ENCODE measurements around the gene ARL2. TPM values are rescaled to one million over a fixed set of nuclear protein-coding genes. Genes with fewer than 3 reads are reported as not detected.
A peak's percentile ranks its signal among the peaks of the same experiment; 100 is the strongest.

The ARL2 gene
- total RNA-seq, 4 donors from 2014 or later: 95.1 to 199 (median 160) TPM

DNA sequence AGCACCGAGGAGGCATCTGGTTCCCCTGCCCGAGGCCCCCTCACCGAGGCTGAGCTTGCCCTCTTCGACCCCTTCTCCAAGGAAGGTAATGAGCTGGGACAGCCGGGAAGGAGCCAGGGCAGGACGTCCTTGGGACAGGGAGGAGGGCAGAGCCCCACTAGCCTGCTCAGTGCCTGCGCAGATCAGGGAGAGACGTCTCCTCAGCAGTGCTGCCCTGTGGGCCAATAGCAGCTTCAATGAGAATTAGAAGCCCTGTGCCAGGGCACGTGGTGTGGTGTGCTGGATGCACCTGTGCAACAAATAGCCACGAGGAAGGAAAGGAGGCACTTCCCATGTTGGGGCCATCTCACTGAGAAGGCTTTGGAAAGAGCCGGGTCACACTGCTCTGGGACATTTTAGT, 21.6 kb downstream of the ARL2 start:
- ATAC-seq (ENCODE audit: low FRiP score): no peak
- TF ChIP-seq, protein P1, sequence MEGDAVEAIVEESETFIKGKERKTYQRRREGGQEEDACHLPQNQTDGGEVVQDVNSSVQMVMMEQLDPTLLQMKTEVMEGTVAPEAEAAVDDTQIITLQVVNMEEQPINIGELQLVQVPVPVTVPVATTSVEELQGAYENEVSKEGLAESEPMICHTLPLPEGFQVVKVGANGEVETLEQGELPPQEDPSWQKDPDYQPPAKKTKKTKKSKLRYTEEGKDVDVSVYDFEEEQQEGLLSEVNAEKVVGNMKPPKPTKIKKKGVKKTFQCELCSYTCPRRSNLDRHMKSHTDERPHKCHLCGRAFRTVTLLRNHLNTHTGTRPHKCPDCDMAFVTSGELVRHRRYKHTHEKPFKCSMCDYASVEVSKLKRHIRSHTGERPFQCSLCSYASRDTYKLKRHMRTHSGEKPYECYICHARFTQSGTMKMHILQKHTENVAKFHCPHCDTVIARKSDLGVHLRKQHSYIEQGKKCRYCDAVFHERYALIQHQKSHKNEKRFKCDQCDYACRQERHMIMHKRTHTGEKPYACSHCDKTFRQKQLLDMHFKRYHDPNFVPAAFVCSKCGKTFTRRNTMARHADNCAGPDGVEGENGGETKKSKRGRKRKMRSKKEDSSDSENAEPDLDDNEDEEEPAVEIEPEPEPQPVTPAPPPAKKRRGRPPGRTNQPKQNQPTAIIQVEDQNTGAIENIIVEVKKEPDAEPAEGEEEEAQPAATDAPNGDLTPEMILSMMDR (IDR thresholded peaks at IDR 0.05): no peak
- no peak for DNase-seq (ENCODE audit: low spot score)

DNA sequence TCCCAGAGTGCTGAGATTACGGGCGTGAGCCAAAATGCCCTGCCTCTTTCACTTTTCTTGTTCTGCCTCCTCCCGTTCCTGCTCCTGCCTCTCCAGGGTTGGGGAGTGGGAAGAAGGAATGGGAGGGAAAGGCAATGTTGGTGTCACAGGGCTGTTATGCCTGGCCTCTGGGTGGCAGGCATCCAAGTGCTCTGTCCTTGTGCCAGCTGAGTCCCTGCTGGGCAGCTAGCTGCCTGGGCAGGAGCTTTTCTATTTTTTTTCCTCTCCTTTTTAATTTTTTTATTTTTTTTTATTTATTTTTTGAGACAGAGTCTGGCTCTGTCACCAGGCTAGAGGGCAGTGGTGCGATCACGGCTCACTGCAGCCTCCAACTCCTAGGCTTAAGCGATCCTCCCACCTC, 23.0 kb downstream of the ARL2 start:
- no peak for ATAC-seq (ENCODE audit: low FRiP score)
- no peak for DNase-seq (ENCODE audit: low spot score)
- TF ChIP-seq, protein P1 (IDR thresholded peaks at IDR 0.05): no peak

DNA sequence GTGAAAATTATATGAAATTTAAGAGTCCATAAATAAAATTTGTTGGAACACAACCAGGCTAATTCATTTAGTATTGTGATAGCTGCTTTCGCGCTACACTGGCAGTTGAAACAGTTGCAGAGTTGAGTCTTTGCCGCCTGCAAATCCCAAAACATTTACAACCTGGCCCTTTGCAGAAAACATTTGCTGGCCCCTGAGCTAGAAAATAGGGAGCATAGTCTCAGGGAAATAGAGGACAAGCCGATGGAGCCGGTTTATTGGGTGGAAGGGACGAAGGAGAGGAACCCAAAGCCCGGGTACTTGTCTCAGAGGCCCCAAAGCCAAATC, 26.5 kb downstream of the ARL2 start:
- ATAC-seq (ENCODE audit: low FRiP score) (no peak), DNase-seq (ENCODE audit: low spot score) (no peak)
- TF ChIP-seq, protein P1 (IDR thresholded peaks at IDR 0.05): no peak

DNA sequence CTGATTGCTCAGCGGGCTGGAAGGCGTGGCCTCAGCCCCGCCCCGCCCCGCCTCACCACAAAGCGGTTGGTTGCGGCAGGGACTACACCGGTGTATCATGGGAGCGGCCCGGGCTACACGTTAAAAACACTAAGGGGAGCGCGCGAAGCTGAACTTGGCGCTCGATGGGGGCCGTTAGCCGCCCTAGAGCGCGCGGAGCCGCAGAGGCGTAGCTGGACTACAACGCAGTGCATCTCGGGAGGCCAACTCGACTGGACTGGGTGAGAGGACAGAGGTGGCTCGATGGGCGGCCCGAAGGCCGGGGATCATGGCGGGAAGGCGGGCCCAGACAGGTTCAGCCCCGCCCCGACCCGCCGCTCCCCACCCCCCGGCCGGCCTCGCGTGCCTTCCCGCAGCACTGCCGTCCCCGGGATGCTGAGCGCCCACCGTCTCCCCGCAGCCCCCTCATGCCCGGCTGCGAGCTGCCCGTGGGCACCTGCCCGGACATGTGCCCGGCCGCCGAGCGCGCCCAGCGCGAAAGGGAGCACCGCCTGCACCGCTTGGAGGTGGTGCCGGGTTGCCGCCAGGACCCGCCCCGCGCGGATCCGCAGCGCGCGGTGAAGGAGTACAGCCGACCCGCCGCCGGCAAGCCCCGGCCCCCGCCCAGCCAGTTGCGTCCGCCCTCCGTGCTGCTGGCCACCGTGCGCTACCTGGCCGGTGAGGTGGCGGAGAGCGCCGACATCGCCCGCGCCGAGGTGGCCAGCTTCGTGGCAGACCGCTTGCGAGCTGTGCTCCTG, 27.1 kb downstream of the ARL2 start, which contains the start of gene SAC3D1:
SAC3D1 (plus strand) TSS at position 364 of the 776 bp plus-strand sequence; CDS start at position 447, 83 bp downstream.
- ATAC-seq (ENCODE audit: low FRiP score) (peak; percentile 97), DNase-seq (ENCODE audit: low spot score) (peak; percentile 61)
- TF ChIP-seq, protein P1 (IDR thresholded peaks at IDR 0.05): no peak

DNA sequence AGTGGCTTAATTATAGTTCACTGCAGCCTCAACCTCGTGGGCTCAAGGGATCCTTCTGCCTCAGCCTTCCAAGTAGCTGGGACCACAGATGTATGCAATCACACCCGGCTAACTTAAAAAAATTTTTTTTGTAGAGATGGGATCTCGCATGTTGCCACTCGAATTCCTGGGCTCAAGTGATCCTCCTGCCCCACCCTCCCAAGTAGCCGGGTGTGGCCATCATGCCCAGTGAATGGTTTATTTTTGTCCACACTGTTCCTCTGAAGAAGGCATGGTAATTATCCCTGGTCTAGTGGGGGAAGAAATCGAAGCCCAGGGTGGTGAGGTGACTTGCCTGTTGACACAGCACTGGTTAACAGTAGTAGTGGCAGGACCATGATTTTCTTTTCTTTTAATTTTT, 28.9 kb downstream of the ARL2 start:
- TF ChIP-seq, protein P1 (IDR thresholded peaks at IDR 0.05): no peak
- ATAC-seq (ENCODE audit: low FRiP score) (no peak), DNase-seq (ENCODE audit: low spot score) (no peak)

DNA sequence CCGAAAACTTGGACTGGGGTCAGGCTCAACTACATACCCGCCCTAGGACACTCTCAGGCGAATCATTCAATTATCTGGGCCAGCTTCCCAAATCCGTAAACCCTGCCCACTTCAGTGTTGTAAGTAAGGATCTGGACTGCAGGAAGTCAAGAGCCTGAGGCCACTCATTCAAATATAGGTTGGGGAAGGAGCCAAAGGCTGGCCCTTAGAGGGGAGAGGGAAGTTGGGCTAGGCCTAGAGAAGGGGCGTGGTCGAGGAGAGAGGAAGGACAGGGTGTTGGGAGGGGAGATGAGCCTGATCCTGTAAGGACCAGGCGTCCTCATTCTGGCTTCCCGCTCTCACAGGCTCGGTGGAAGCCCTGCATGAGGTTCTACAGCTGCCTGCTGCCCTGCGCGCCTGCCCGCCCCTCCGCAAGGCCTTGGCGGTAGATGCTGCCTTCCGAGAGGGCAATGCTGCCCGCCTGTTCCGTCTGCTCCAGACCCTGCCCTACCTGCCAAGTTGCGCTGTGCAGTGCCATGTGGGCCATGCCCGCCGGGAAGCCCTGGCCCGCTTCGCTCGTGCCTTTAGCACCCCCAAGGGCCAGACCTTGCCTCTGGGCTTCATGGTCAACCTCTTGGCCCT, 30.0 kb downstream of the ARL2 start:
- TF ChIP-seq, protein P1 (IDR thresholded peaks at IDR 0.05): no peak
- no peak for ATAC-seq (ENCODE audit: low FRiP score)
- DNase-seq (ENCODE audit: low spot score): no peak

DNA sequence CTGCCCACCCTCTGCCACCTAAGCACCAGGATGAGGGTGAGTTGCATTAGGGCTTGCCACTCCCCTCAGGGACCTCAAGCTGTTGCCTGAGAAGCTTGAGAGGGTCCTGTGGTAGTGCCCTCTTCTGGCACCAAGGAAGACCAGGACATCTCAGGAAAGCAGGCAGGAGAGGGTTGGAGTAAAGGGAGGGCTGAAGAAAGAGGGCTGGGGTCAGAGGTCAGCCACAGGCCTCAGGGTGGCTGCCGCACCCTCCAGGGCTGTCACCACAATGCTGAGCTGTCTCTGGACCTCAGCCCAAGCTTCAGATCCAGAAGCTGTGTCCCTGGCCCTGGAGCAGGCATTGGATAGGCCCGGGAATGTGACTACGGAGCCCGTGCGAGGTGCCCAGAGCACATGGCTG, 31.1 kb downstream of the ARL2 start:
- no peak for DNase-seq (ENCODE audit: low spot score)

More for the DNA sequence above, 31.1 kb downstream of the ARL2 start:
- TF ChIP-seq, protein P1 (IDR thresholded peaks at IDR 0.05): no peak
- no peak for ATAC-seq (ENCODE audit: low FRiP score)

Data from omental fat pad (tissue), 4 donors.